HG03196 (cell line): ENCODE measurements around the gene IDI2.
"Not testable (repeated sequence)": the region's sequence is repeated elsewhere in the genome, so short reads cannot be mapped to it uniquely, and the experiment has no call there.

ENCODE experiments used
- ATAC-seq: cut with Tn5 transposase; IDR thresholded peaks from one replicate; pipeline ENCODE4 v1.9.1; 2021; ENCODE audit not compliant: unreplicated experiment

Gene IDI2

GRCh38 chr10:1025683-1026082, at the start of gene IDI2:
IDI2 (minus strand) TSS chr10:1025859; CDS start chr10:1024723, 1,136 bp downstream.
- no peak for ATAC-seq

- ATAC-seq: no peak
Observed at GRCh38 chr10:1074748-1075308, 49.2 kb upstream of the IDI2 start.

GRCh38 chr10:1074052-1074747, 48.5 kb upstream of the IDI2 start:
- ATAC-seq: no peak

- no peak for ATAC-seq
Observed at GRCh38 chr10:1070919-1071318, 45.3 kb upstream of the IDI2 start.

GRCh38 chr10:1068380-1069361, 43.0 kb upstream of the IDI2 start:
- no peak for ATAC-seq

- not testable (repeated sequence) for ATAC-seq
Observed at GRCh38 chr10:1066734-1067133, 41.1 kb upstream of the IDI2 start.

GRCh38 chr10:1064964-1065247, 39.2 kb upstream of the IDI2 start:
- ATAC-seq: no peak

- no peak for ATAC-seq
Observed at GRCh38 chr10:1063232-1063865, 37.7 kb upstream of the IDI2 start.

GRCh38 chr10:1061930-1062774, 36.5 kb upstream of the IDI2 start:
- ATAC-seq: no peak

- no peak for ATAC-seq
Observed at GRCh38 chr10:1059902-1060301, 34.2 kb upstream of the IDI2 start.

- no peak for ATAC-seq
Observed at GRCh38 chr10:1058017-1058416, 32.4 kb upstream of the IDI2 start.

- no peak for ATAC-seq
Observed at GRCh38 chr10:1057106-1057657, 31.5 kb upstream of the IDI2 start.

- ATAC-seq: peak; percentile 94
Observed at GRCh38 chr10:1056326-1057105, 30.9 kb upstream of the IDI2 start, which contains the start of gene WDR37. WDR37 (plus strand) TSS chr10:1056385; CDS start chr10:1072156, 15,771 bp downstream.

- ATAC-seq: no peak
Observed at GRCh38 chr10:1054684-1055083, 29.0 kb upstream of the IDI2 start.

GRCh38 chr10:1050554-1050953, 24.9 kb upstream of the IDI2 start:
- ATAC-seq: no peak

GRCh38 chr10:1050145-1050544, 24.5 kb upstream of the IDI2 start:
- ATAC-seq: no peak

- ATAC-seq: peak; percentile 1
Observed at GRCh38 chr10:1049425-1049958, 23.8 kb upstream of the IDI2 start.

- peak; percentile 87 for ATAC-seq
Observed at GRCh38 chr10:1048732-1049424, 23.2 kb upstream of the IDI2 start, which contains the start of gene IDI1. IDI1 (minus strand) TSS chr10:1049119; CDS start chr10:1049003, 116 bp downstream.
